ENCODE measurements around the gene KIF21A.

KIF21A gene

GRCh38 chr12:39287817-39288216 lies 155.1 kb downstream of the KIF21A start:
- no peak overlapping the region for H2AFZ ChIP-seq (ENCODE audit: low read depth)
- no peak overlapping the region for H3K9ac ChIP-seq
- no peaks in the 10 kb centered on the region for H3K36me3 ChIP-seq (ENCODE audit: insufficient read depth)
- H3K4me1 ChIP-seq (ENCODE audit: low read depth, poor library complexity, severe bottlenecking): no peaks in the 10 kb centered on the region
- no peak overlapping the region for H3K4me2 ChIP-seq
- H3K4me3 ChIP-seq (IDR thresholded peaks at IDR 0.05; ENCODE audit: insufficient read depth, low read depth, low read length): no peak overlapping the region
- H3K79me2 ChIP-seq (ENCODE audit: insufficient read depth, low read depth): no peaks in the 10 kb centered on the region
- no peaks in the 10 kb centered on the region for H3K27me3 ChIP-seq (ENCODE audit: insufficient read depth, low read depth)
- no peak overlapping the region for H3K27ac ChIP-seq
- TF ChIP-seq, protein P1, sequence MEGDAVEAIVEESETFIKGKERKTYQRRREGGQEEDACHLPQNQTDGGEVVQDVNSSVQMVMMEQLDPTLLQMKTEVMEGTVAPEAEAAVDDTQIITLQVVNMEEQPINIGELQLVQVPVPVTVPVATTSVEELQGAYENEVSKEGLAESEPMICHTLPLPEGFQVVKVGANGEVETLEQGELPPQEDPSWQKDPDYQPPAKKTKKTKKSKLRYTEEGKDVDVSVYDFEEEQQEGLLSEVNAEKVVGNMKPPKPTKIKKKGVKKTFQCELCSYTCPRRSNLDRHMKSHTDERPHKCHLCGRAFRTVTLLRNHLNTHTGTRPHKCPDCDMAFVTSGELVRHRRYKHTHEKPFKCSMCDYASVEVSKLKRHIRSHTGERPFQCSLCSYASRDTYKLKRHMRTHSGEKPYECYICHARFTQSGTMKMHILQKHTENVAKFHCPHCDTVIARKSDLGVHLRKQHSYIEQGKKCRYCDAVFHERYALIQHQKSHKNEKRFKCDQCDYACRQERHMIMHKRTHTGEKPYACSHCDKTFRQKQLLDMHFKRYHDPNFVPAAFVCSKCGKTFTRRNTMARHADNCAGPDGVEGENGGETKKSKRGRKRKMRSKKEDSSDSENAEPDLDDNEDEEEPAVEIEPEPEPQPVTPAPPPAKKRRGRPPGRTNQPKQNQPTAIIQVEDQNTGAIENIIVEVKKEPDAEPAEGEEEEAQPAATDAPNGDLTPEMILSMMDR (conservative IDR thresholded peaks at IDR 0.05; ENCODE audit: low read depth, low read length): no peak
- no peaks in the 10 kb centered on the region for H4K20me1 ChIP-seq (ENCODE audit: insufficient read depth)

DNA sequence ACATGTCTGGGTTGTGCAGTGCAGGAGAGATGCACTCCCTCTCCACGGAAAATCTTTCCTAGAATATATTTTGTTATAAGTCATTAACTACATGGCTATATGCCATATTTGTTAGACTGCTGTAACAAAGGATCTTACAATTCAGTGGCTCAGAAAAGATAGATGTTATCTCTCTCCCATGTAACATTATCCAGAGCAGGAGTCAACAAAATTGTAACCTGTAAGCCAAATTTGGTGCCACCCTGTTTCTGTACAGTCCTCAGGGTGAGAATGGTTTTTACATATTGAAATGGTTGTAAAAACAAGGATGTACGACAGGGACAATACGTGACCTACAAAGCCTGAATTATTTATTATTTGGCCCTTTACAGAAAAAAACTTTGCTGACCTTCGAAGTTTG lies 155.5 kb downstream of the KIF21A start:
- TF ChIP-seq, protein P1 (conservative IDR thresholded peaks at IDR 0.05; ENCODE audit: low read depth, low read length): no peak

GRCh38 chr12:39278426-39278825 lies 164.5 kb downstream of the KIF21A start:
- no peak overlapping the region for H3K4me2 ChIP-seq
- H3K27ac ChIP-seq: no peak overlapping the region
- no peaks in the 10 kb centered on the region for H3K79me2 ChIP-seq (ENCODE audit: insufficient read depth, low read depth)
- TF ChIP-seq, protein P1 (conservative IDR thresholded peaks at IDR 0.05; ENCODE audit: low read depth, low read length): no peak
- H2AFZ ChIP-seq (ENCODE audit: low read depth): no peak overlapping the region
- H3K9ac ChIP-seq: no peak overlapping the region
- H3K27me3 ChIP-seq (ENCODE audit: insufficient read depth, low read depth): no peaks in the 10 kb centered on the region
- H4K20me1 ChIP-seq (ENCODE audit: insufficient read depth): no peaks in the 10 kb centered on the region
- no peak overlapping the region for H3K4me3 ChIP-seq (IDR thresholded peaks at IDR 0.05; ENCODE audit: insufficient read depth, low read depth, low read length)
- H3K4me1 ChIP-seq (ENCODE audit: low read depth, poor library complexity, severe bottlenecking): peaks cover 12% of the 10 kb centered on the region
- no peaks in the 10 kb centered on the region for H3K36me3 ChIP-seq (ENCODE audit: insufficient read depth)

More for the DNA sequence above, 155.5 kb downstream of the KIF21A start:
- Histone ChIP-seq H3K27me3 (ENCODE audit: insufficient read depth, low read depth) (no peaks in the 10 kb centered on the region), H3K4me2 (no peak overlapping the region), H2AFZ (ENCODE audit: low read depth) (no peak overlapping the region), H4K20me1 (ENCODE audit: insufficient read depth) (no peaks in the 10 kb centered on the region), H3K9ac (no peak overlapping the region), H3K27ac (no peak overlapping the region), H3K4me3 (IDR thresholded peaks at IDR 0.05; ENCODE audit: insufficient read depth, low read depth, low read length) (no peak overlapping the region), H3K4me1 (ENCODE audit: low read depth, poor library complexity, severe bottlenecking) (no peaks in the 10 kb centered on the region), H3K36me3 (ENCODE audit: insufficient read depth) (no peaks in the 10 kb centered on the region), H3K79me2 (ENCODE audit: insufficient read depth, low read depth) (no peaks in the 10 kb centered on the region)

GRCh38 chr12:39277416-39277815 lies 165.5 kb downstream of the KIF21A start:
- no peaks in the 10 kb centered on the region for H3K27me3 ChIP-seq (ENCODE audit: insufficient read depth, low read depth)
- H2AFZ ChIP-seq (ENCODE audit: low read depth): no peak overlapping the region
- H3K27ac ChIP-seq: no peak overlapping the region

More at GRCh38 chr12:39277416-39277815, 165.5 kb downstream of the KIF21A start:
- no peaks in the 10 kb centered on the region for H4K20me1 ChIP-seq (ENCODE audit: insufficient read depth)
- peaks cover 12% of the 10 kb centered on the region for H3K4me1 ChIP-seq (ENCODE audit: low read depth, poor library complexity, severe bottlenecking)
- H3K79me2 ChIP-seq (ENCODE audit: insufficient read depth, low read depth): no peaks in the 10 kb centered on the region
- no peak overlapping the region for H3K4me2 ChIP-seq
- TF ChIP-seq, protein P1 (conservative IDR thresholded peaks at IDR 0.05; ENCODE audit: low read depth, low read length): no peak
- no peak overlapping the region for H3K9ac ChIP-seq
- H3K4me3 ChIP-seq (IDR thresholded peaks at IDR 0.05; ENCODE audit: insufficient read depth, low read depth, low read length): no peak overlapping the region
- H3K36me3 ChIP-seq (ENCODE audit: insufficient read depth): no peaks in the 10 kb centered on the region

Data from KMS-11 (cell line).